HepG2 (cell line): ENCODE data around the gene UBAC2. TPM values are rescaled to one million over a fixed set of nuclear protein-coding genes. Genes with fewer than 3 reads are reported as not detected.

Experiments used
- ETV6 ChIP-seq: sonication (generic); formaldehyde crosslinking; conservative IDR thresholded peaks from 2 replicates; pipeline ENCODE4 v1.4.0; 2020; ENCODE audit warnings: missing genetic modification reagents
- GATAD1 ChIP-seq: IDR thresholded peaks from 2 replicates; pipeline ENCODE4 v1.6.1; 2016; ENCODE audit warnings: missing genetic modification reagents, missing compliant biosample characterization
- GLI4 ChIP-seq: sonication (generic); formaldehyde crosslinking; IDR thresholded peaks from 2 replicates; pipeline ENCODE4 v1.5.1; 2020; ENCODE audit warnings: missing genetic modification reagents, mild to moderate bottlenecking, moderate library complexity, borderline replicate concordance
- KDM6A ChIP-seq: IDR thresholded peaks from 2 replicates; pipeline ENCODE4 v1.6.1; 2016; ENCODE audit warnings: low read depth
- MAF1 ChIP-seq: sonication (generic); formaldehyde crosslinking; IDR thresholded peaks from 2 replicates; pipeline ENCODE4 v1.5.0; 2020; ENCODE audit warnings: missing genetic modification reagents, borderline replicate concordance
- MAFK ChIP-seq, 2 experiments: IDR thresholded peaks in 1 of 2; conservative IDR thresholded peaks in 1 of 2; 2 replicates each; pipeline ENCODE4 v1.6.1; 2011; ENCODE audit warnings: improper control_type of control experiment in 2 of 2, low read length in 2 of 2
- MBD4 ChIP-seq: IDR thresholded peaks from 2 replicates; pipeline ENCODE4 v1.6.1; 2012; ENCODE audit warnings: low read length, inconsistent platforms, borderline replicate concordance
- MYC ChIP-seq: sonication (generic); formaldehyde crosslinking; IDR thresholded peaks from 2 replicates; pipeline ENCODE4 v1.9.0; 2021; ENCODE audit warnings: missing genetic modification reagents, borderline replicate concordance
- NCOA5 ChIP-seq: sonication (generic); formaldehyde crosslinking; IDR thresholded peaks from 2 replicates; pipeline ENCODE4 v1.4.0; 2020; ENCODE audit warnings: missing genetic modification reagents
- NRL ChIP-seq: sonication (generic); formaldehyde crosslinking; IDR thresholded peaks from 2 replicates; pipeline ENCODE4 v1.5.0; 2020; ENCODE audit warnings: missing genetic modification reagents, mild to moderate bottlenecking, moderate library complexity, borderline replicate concordance
- PCBP1 ChIP-seq: fragments of 200-400 bp; formaldehyde crosslinking; IDR thresholded peaks from 2 replicates; pipeline ENCODE4 v1.6.1; 2017; ENCODE audit warnings: mild to moderate bottlenecking, low read depth, low read length, borderline replicate concordance
- RARA ChIP-seq: IDR thresholded peaks from 2 replicates; pipeline ENCODE4 v1.6.1; 2016; ENCODE audit warnings: missing genetic modification reagents, missing compliant biosample characterization
- RCOR2 ChIP-seq: IDR thresholded peaks from 2 replicates; pipeline ENCODE4 v1.6.1; 2016; ENCODE audit warnings: missing biosample characterization, missing genetic modification reagents
- RFX1 ChIP-seq: fragments of 450-650 bp; IDR thresholded peaks from 2 replicates; pipeline ENCODE4 v1.6.1; 2017
- SIX4 ChIP-seq: sonication (generic); formaldehyde crosslinking; IDR thresholded peaks from 2 replicates; pipeline ENCODE4 v1.4.0; 2020; ENCODE audit warnings: missing genetic modification reagents
- TGIF2 ChIP-seq: IDR thresholded peaks from 2 replicates; pipeline ENCODE4 v1.6.1; 2016; ENCODE audit warnings: control low read depth, missing compliant biosample characterization
- ZFX ChIP-seq: sonication (generic); formaldehyde crosslinking; IDR thresholded peaks from 2 replicates; pipeline ENCODE4 v1.4.0; 2020; ENCODE audit warnings: mild to moderate bottlenecking, low read depth, missing genetic modification reagents, moderate library complexity
- ZNF296 ChIP-seq: sonication (generic); formaldehyde crosslinking; conservative IDR thresholded peaks from 2 replicates; pipeline ENCODE4 v1.5.0; 2020; ENCODE audit warnings: mild to moderate bottlenecking, missing genetic modification reagents
- ZNF367 ChIP-seq: sonication (generic); formaldehyde crosslinking; IDR thresholded peaks from 2 replicates; pipeline ENCODE4 v1.4.0; 2020; ENCODE audit warnings: missing genetic modification reagents, borderline replicate concordance
- ZNF460 ChIP-seq: sonication (generic); formaldehyde crosslinking; IDR thresholded peaks from 2 replicates; pipeline ENCODE4 v1.5.1; 2020; ENCODE audit warnings: missing genetic modification reagents, mild to moderate bottlenecking, borderline replicate concordance
- ZNF703 ChIP-seq: sonication (generic); formaldehyde crosslinking; IDR thresholded peaks from 2 replicates; pipeline ENCODE4 v1.5.1; 2020; ENCODE audit warnings: missing genetic modification reagents, mild to moderate bottlenecking, moderate library complexity, borderline replicate concordance
- polyA plus RNA-seq, 8 experiments: library from polyadenylated mRNA; depleted of rRNA in 3 of 8; stranded (reverse) in 7 of 8; unstranded in 1 of 8; fragments of >200 nt; fragmentation: Illumina TruSeq in 4 of 8; extraction: Trizol in 4 of 8; gene quantifications; 2 replicates each; pipeline versions ENCODE4 v1.2.1 to v1.2.3, GENCODE V29; 2011 to 2016; ENCODE audit warnings: low read depth in 4 of 8, missing spikeins in 1 of 8, mixed read lengths in 1 of 8; ENCODE audit not compliant: insufficient read depth in 1 of 8
- total RNA-seq, 5 experiments: library from RNA; depleted of rRNA; stranded (reverse); fragments of >200 nt; fragmentation: Illumina TruSeq; extraction: Trizol; gene quantifications; 2 replicates each; pipeline ENCODE4 v1.2.3, GENCODE V29; 2016; ENCODE audit warnings: low read depth in 1 of 5
- TF ChIP-seq, protein P1 (sequence below): sonication (generic); formaldehyde crosslinking; IDR thresholded peaks from 2 replicates; pipeline ENCODE4 v1.4.0; 2020; ENCODE audit warnings: mild to moderate bottlenecking, missing genetic modification reagents
- TF ChIP-seq, protein P2 (sequence below): sonication (generic); IDR thresholded peaks from 2 replicates; pipeline ENCODE4 v1.6.1; 2016; ENCODE audit warnings: low read depth, borderline replicate concordance
- TF ChIP-seq, protein P3 (sequence below): sonication (generic); formaldehyde crosslinking; conservative IDR thresholded peaks from 2 replicates; pipeline ENCODE4 v1.4.0; 2020; ENCODE audit warnings: missing genetic modification reagents
- TF ChIP-seq, protein P4 (sequence below): sonication (generic); formaldehyde crosslinking; IDR thresholded peaks from 2 replicates; pipeline ENCODE4 v1.8.0; 2022; ENCODE audit warnings: mild to moderate bottlenecking, missing genetic modification reagents

Gene UBAC2
- total and polyA plus RNA-seq, 2 of the 13 experiments (the other 11 are each of a cell fraction or from before 2014, with no cell fraction given) = 61.3 to 80.8 TPM

DNA sequence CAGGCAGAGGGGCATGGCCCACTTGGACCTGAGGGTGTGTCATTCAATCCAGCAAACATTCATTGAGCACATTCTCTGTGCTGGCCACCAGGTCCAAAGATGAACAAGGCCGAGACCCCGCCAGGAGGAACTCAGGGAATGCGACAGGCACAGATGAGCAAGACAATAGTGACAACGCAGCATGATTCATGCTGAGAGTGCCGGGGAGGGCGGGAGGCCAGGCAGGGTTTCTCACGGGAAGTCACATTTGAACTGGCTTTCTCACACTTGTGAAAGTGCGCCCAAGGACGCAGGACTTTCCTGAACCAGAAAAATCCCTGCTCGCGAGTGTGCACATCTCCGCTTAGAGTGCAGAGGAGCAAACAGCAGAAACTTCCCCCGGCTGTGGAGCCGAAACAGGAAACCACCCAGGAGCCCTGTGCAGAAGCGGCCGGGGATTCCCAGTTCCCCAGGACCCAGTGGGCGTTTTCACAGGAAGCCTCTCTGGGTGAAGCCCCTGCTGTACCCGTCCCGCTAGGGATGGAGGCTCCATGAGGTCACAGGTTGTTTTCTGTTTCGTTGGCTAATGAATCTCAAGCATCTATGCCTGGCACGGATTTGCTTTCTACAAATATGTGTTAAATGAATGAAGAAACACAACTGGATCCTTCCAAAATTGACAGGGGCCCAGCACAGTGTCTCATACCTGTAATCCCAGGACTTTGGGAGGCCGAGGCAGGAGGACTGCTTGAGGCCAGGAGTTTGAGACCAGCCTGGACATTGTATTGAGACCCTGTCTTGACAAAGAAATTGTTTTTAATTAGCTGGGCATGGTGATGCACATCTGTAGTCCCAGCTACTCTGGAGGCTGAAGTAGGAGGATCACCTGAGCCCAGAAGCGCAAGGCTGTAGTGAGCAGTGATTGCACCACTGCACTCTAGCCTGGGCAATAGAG lies 232.2 kb downstream of the UBAC2 start (continued):
- TF ChIP-seq MBD4 (no peak), GLI4 (CRISPR knock-in tag) (no peak), MYC (CRISPR knock-in tag) (0 out of 2 replicates have a peak, but pooled peaks have one; percentile 49), KDM6A (CRISPR knock-in tag) (no peak), ZFX (CRISPR knock-in tag) (peak; percentile 34; the same call in 1 of the 2 replicates), NCOA5 (no peak), RCOR2 (CRISPR knock-in tag) (no peak), PCBP1 (no peak), TGIF2 (CRISPR knock-in tag) (no peak), ZNF296 (CRISPR knock-in tag) (no peak), ETV6 (CRISPR knock-in tag) (no peak), NRL (CRISPR knock-in tag) (no peak; the same call in 1 of the 2 replicates), ZNF367 (CRISPR knock-in tag) (no peak), ZNF460 (CRISPR knock-in tag) (no peak), MAFK (conservative IDR thresholded peaks at IDR 0.05 in 1 of 2, IDR thresholded peaks at IDR 0.05 in 1 of 2; ENCODE audit: low read length in 2 of 2) (peak in 1 of 2 experiments; percentile 1; a peak in 1 of 4 replicates), RARA (CRISPR knock-in tag) (peak; percentile 19; the same call in 1 of the 2 replicates), MAF1 (CRISPR knock-in tag) (no peak), ZNF703 (no peak), RFX1 (no peak), SIX4 (CRISPR knock-in tag) (no peak), GATAD1 (CRISPR knock-in tag) (peak; percentile 29)
- TF ChIP-seq, protein P1, sequence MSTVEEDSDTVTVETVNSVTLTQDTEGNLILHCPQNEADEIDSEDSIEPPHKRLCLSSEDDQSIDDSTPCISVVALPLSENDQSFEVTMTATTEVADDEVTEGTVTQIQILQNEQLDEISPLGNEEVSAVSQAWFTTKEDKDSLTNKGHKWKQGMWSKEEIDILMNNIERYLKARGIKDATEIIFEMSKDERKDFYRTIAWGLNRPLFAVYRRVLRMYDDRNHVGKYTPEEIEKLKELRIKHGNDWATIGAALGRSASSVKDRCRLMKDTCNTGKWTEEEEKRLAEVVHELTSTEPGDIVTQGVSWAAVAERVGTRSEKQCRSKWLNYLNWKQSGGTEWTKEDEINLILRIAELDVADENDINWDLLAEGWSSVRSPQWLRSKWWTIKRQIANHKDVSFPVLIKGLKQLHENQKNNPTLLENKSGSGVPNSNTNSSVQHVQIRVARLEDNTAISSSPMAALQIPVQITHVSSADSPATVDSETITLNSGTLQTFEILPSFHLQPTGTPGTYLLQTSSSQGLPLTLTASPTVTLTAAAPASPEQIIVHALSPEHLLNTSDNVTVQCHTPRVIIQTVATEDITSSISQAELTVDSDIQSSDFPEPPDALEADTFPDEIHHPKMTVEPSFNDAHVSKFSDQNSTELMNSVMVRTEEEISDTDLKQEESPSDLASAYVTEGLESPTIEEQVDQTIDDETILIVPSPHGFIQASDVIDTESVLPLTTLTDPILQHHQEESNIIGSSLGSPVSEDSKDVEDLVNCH = no peak
- TF ChIP-seq, protein P2, sequence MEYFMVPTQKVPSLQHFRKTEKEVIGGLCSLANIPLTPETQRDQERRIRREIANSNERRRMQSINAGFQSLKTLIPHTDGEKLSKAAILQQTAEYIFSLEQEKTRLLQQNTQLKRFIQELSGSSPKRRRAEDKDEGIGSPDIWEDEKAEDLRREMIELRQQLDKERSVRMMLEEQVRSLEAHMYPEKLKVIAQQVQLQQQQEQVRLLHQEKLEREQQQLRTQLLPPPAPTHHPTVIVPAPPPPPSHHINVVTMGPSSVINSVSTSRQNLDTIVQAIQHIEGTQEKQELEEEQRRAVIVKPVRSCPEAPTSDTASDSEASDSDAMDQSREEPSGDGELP = peak; percentile 42; the same call in 1 of the 2 replicates
- TF ChIP-seq, protein P3, sequence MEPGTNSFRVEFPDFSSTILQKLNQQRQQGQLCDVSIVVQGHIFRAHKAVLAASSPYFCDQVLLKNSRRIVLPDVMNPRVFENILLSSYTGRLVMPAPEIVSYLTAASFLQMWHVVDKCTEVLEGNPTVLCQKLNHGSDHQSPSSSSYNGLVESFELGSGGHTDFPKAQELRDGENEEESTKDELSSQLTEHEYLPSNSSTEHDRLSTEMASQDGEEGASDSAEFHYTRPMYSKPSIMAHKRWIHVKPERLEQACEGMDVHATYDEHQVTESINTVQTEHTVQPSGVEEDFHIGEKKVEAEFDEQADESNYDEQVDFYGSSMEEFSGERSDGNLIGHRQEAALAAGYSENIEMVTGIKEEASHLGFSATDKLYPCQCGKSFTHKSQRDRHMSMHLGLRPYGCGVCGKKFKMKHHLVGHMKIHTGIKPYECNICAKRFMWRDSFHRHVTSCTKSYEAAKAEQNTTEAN (CRISPR knock-in tag) = peak; percentile 80; the same call in 1 of the 2 replicates
- TF ChIP-seq, protein P4, sequence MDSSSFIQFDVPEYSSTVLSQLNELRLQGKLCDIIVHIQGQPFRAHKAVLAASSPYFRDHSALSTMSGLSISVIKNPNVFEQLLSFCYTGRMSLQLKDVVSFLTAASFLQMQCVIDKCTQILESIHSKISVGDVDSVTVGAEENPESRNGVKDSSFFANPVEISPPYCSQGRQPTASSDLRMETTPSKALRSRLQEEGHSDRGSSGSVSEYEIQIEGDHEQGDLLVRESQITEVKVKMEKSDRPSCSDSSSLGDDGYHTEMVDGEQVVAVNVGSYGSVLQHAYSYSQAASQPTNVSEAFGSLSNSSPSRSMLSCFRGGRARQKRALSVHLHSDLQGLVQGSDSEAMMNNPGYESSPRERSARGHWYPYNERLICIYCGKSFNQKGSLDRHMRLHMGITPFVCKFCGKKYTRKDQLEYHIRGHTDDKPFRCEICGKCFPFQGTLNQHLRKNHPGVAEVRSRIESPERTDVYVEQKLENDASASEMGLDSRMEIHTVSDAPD (CRISPR knock-in tag) = no peak
